ENCODE results near the gene FOXK2.

Gene FOXK2

GRCh38 chr17:82609655-82610054 is 90.1 kb downstream of the FOXK2 start:
- no peak for DNase-seq (ENCODE audit: low spot score)

- no peak for DNase-seq (ENCODE audit: low spot score)
Observed at GRCh38 chr17:82611140-82612058, 91.9 kb downstream of the FOXK2 start.

GRCh38 chr17:82613283-82614094 is 94.0 kb downstream of the FOXK2 start:
- DNase-seq (ENCODE audit: low spot score), result no peak

- DNase-seq (ENCODE audit: low spot score), result no peak
Observed at GRCh38 chr17:82614095-82614631, 94.6 kb downstream of the FOXK2 start.

- DNase-seq (ENCODE audit: low spot score), result peak; percentile 39
Observed at GRCh38 chr17:82615084-82616020, 95.8 kb downstream of the FOXK2 start.

GRCh38 chr17:82616021-82616711 is 96.6 kb downstream of the FOXK2 start:
- DNase-seq (ENCODE audit: low spot score), result no peak

GRCh38 chr17:82619211-82619610 is 99.7 kb downstream of the FOXK2 start:
- no peak for DNase-seq (ENCODE audit: low spot score)

GRCh38 chr17:82619641-82620040 is 100.1 kb downstream of the FOXK2 start:
- DNase-seq (ENCODE audit: low spot score), result no peak

GRCh38 chr17:82623707-82624106 is 104.2 kb downstream of the FOXK2 start:
- no peak for DNase-seq (ENCODE audit: low spot score)

GRCh38 chr17:82627405-82627804 is 107.9 kb downstream of the FOXK2 start:
- no peak for DNase-seq (ENCODE audit: low spot score)

GRCh38 chr17:82629748-82630147 is 110.2 kb downstream of the FOXK2 start:
- no peak for DNase-seq (ENCODE audit: low spot score)

GRCh38 chr17:82630212-82630611 is 110.7 kb downstream of the FOXK2 start:
- no peak for DNase-seq (ENCODE audit: low spot score)

GRCh38 chr17:82631544-82631943 is 112.0 kb downstream of the FOXK2 start:
- DNase-seq (ENCODE audit: low spot score), result no peak

- no peak for DNase-seq (ENCODE audit: low spot score)
Observed at GRCh38 chr17:82632451-82632850, 112.9 kb downstream of the FOXK2 start.

- DNase-seq (ENCODE audit: low spot score), result no peak
Observed at GRCh38 chr17:82633343-82633742, 113.8 kb downstream of the FOXK2 start.

GRCh38 chr17:82636626-82637598 is 117.4 kb downstream of the FOXK2 start:
- no peak for DNase-seq (ENCODE audit: low spot score)

- no peak for DNase-seq (ENCODE audit: low spot score)
Observed at GRCh38 chr17:82638183-82638773, 118.7 kb downstream of the FOXK2 start.

- DNase-seq (ENCODE audit: low spot score), result no peak
Observed at GRCh38 chr17:82639628-82640027, 120.1 kb downstream of the FOXK2 start.

GRCh38 chr17:82640036-82640435 is 120.5 kb downstream of the FOXK2 start:
- no peak for DNase-seq (ENCODE audit: low spot score)
